Measurements from ENCODE around the gene LGALS4. TPM values are rescaled to one million over a fixed set of nuclear protein-coding genes. Genes with fewer than 3 reads are reported as not detected.
"Not testable (repeated sequence)": the region's sequence is repeated elsewhere in the genome, so short reads cannot be mapped to it uniquely, and the experiment has no call there.

The LGALS4 gene
- 0.46 TPM for total RNA-seq (ENCODE audit: unreplicated experiment)
- long read RNA-seq, result 0 reads

GRCh38 chr19:38812841-38813320 is at the start of gene LGALS4:
LGALS4 (minus strand) TSS chr19:38812945; CDS start chr19:38812886, 59 bp downstream.
- no peak for TF ChIP-seq CTCF (IDR thresholded peaks at IDR 0.05; ENCODE audit: unreplicated experiment)

GRCh38 chr19:38861368-38861767 is 48.6 kb upstream of the LGALS4 start:
- Mint-ChIP-seq H3K27ac (ENCODE audit: unreplicated experiment) (no peak overlapping the region), H3K4me3 (ENCODE audit: unreplicated experiment) (no peak overlapping the region), H3K36me3 (ENCODE audit: low read depth, unreplicated experiment) (peaks cover 4% of the 10 kb centered on the region), H3K27me3 (ENCODE audit: unreplicated experiment) (peaks cover 6% of the 10 kb centered on the region), H3K9me3 (ENCODE audit: unreplicated experiment) (peaks cover 5% of the 10 kb centered on the region), H3K4me1 (ENCODE audit: unreplicated experiment) (peaks cover 3% of the 10 kb centered on the region)
- no peak for TF ChIP-seq CTCF (IDR thresholded peaks at IDR 0.05; ENCODE audit: unreplicated experiment)
- no peak for DNase-seq (ENCODE audit: low spot score)

More at GRCh38 chr19:38812841-38813320, at the start of gene LGALS4:
- Mint-ChIP-seq H3K27me3 (ENCODE audit: unreplicated experiment) (peaks cover 4% of the 10 kb centered on the region), H3K9me3 (ENCODE audit: unreplicated experiment) (no peaks in the 10 kb centered on the region), H3K36me3 (ENCODE audit: low read depth, unreplicated experiment) (peaks cover 18% of the 10 kb centered on the region), H3K4me3 (ENCODE audit: unreplicated experiment) (no peak within 1 kb of the TSS), H3K27ac (ENCODE audit: unreplicated experiment) (no peak within 1 kb of the TSS), H3K4me1 (ENCODE audit: unreplicated experiment) (no peaks in the 10 kb centered on the region)
- no peak for DNase-seq (ENCODE audit: low spot score)

- H3K9me3 Mint-ChIP-seq (ENCODE audit: unreplicated experiment); H3K4me1 Mint-ChIP-seq (ENCODE audit: unreplicated experiment); H3K4me3 Mint-ChIP-seq (ENCODE audit: unreplicated experiment); H3K27me3 Mint-ChIP-seq (ENCODE audit: unreplicated experiment); H3K36me3 Mint-ChIP-seq (ENCODE audit: low read depth, unreplicated experiment); H3K27ac Mint-ChIP-seq (ENCODE audit: unreplicated experiment); DNase-seq (ENCODE audit: low spot score): not testable (repeated sequence)
Observed at GRCh38 chr19:38859631-38860204, 47.0 kb upstream of the LGALS4 start.

- DNase-seq (ENCODE audit: low spot score), result no peak
- peaks cover 6% of the 10 kb centered on the region for H3K4me1 Mint-ChIP-seq (ENCODE audit: unreplicated experiment)
- peak overlapping the region; percentile 48 for H3K27ac Mint-ChIP-seq (ENCODE audit: unreplicated experiment)
- peak overlapping the region; percentile 80 for H3K4me3 Mint-ChIP-seq (ENCODE audit: unreplicated experiment)
- H3K27me3 Mint-ChIP-seq (ENCODE audit: unreplicated experiment), result peaks cover 9% of the 10 kb centered on the region
- peaks cover 5% of the 10 kb centered on the region for H3K9me3 Mint-ChIP-seq (ENCODE audit: unreplicated experiment)
- TF ChIP-seq CTCF (IDR thresholded peaks at IDR 0.05; ENCODE audit: unreplicated experiment), result no peak
- H3K36me3 Mint-ChIP-seq (ENCODE audit: low read depth, unreplicated experiment), result peaks cover 4% of the 10 kb centered on the region
Observed at GRCh38 chr19:38856813-38857212, 44.1 kb upstream of the LGALS4 start.

GRCh38 chr19:38855751-38856150 is 43.0 kb upstream of the LGALS4 start:
- H3K4me3 Mint-ChIP-seq (ENCODE audit: unreplicated experiment); H3K27me3 Mint-ChIP-seq (ENCODE audit: unreplicated experiment); DNase-seq (ENCODE audit: low spot score); H3K4me1 Mint-ChIP-seq (ENCODE audit: unreplicated experiment); H3K9me3 Mint-ChIP-seq (ENCODE audit: unreplicated experiment); H3K36me3 Mint-ChIP-seq (ENCODE audit: low read depth, unreplicated experiment); H3K27ac Mint-ChIP-seq (ENCODE audit: unreplicated experiment): not testable (repeated sequence)

GRCh38 chr19:38854961-38855360 is 42.2 kb upstream of the LGALS4 start:
- H3K27me3 Mint-ChIP-seq (ENCODE audit: unreplicated experiment), result peaks cover 14% of the 10 kb centered on the region
- DNase-seq (ENCODE audit: low spot score); H3K27ac Mint-ChIP-seq (ENCODE audit: unreplicated experiment); H3K36me3 Mint-ChIP-seq (ENCODE audit: low read depth, unreplicated experiment); H3K4me3 Mint-ChIP-seq (ENCODE audit: unreplicated experiment); H3K9me3 Mint-ChIP-seq (ENCODE audit: unreplicated experiment): not testable (repeated sequence)
- peaks cover 15% of the 10 kb centered on the region for H3K4me1 Mint-ChIP-seq (ENCODE audit: unreplicated experiment)

Measured in endothelial cell (in vitro differentiated cells).